Upper lobe of left lung (tissue), 6 donors: Measurements from ENCODE around the gene SNX24. TPM values are rescaled to one million over a fixed set of nuclear protein-coding genes. Genes with fewer than 3 reads are reported as not detected.

Source experiments
- ATAC-seq, 2 donors: fragments of 200-7000 bp; cut with Tn5 transposase; one replicate each; pipeline ENCODE4 v1.9.1; 2022; ENCODE audit warnings: mild to moderate bottlenecking in 2 of 2, moderate library complexity in 2 of 2; ENCODE audit not compliant: low FRiP score in 2 of 2
- DNase-seq, 2 donors: peaks; one replicate each; pipeline ENCODE4 v3.0.0-alpha.2; 2019 to 2020
- H3K27ac ChIP-seq, 4 donors: fragments of 200-600 bp; sonication (generic); one replicate each; pipeline ENCODE4 v1.5.1; 2016 to 2019
- H3K27me3 ChIP-seq, 4 donors: fragments of 200-600 bp; sonication (generic); one replicate each; pipeline ENCODE4 v1.5.1; 2017 to 2019
- H3K36me3 ChIP-seq, 4 donors: fragments of 200-600 bp; sonication (generic); one replicate each; pipeline ENCODE4 v1.5.1; 2016 to 2019
- H3K4me1 ChIP-seq, 4 donors: fragments of 200-600 bp; sonication (generic); one replicate each; pipeline ENCODE4 v1.5.1; 2018 to 2019
- H3K4me3 ChIP-seq, 4 donors: fragments of 200-600 bp; sonication (generic); one replicate each; pipeline ENCODE4 v1.5.1; 2017 to 2019; ENCODE audit warnings: mild to moderate bottlenecking in 2 of 4, moderate library complexity in 1 of 4
- H3K9me3 ChIP-seq, 4 donors: fragments of 200-600 bp; sonication (generic); one replicate each; pipeline ENCODE4 v1.5.1; 2018 to 2019
- CTCF ChIP-seq, 6 experiments: fragments of 450-650 bp in 4 of 6; fragments of 200-600 bp in 2 of 6; sonication (generic) in 2 of 6; IDR thresholded peaks; one replicate each; pipeline ENCODE4 v1.5.1; 2016 to 2019; ENCODE audit warnings: antibody characterized with exemption in 6 of 6
- EP300 ChIP-seq, 4 donors: sonication (generic); formaldehyde crosslinking; IDR thresholded peaks; one replicate each; pipeline ENCODE4 v1.5.1; 2017; ENCODE audit warnings: antibody characterized with exemption in 4 of 4, control low read depth in 2 of 4
- POLR2A ChIP-seq, 4 donors: fragments of 450-650 bp; IDR thresholded peaks; one replicate each; pipeline ENCODE4 v1.5.1; 2016 to 2017; ENCODE audit warnings: antibody characterized with exemption in 4 of 4, mild to moderate bottlenecking in 2 of 4
- POLR2AphosphoS5 ChIP-seq, 2 donors: sonication (generic); formaldehyde crosslinking; IDR thresholded peaks; one replicate each; pipeline ENCODE4 v1.5.1; 2017; ENCODE audit warnings: antibody characterized with exemption in 2 of 2
- WGBS, 2 donors: methylation state at CpG; one replicate each; pipeline ENCODE4 v1.1.5; 2017 to 2018; 5-methylcytosine and 5-hydroxymethylcytosine counted together
- total RNA-seq, 6 donors: library from RNA; depleted of rRNA in 4 of 6; stranded (reverse); fragments of >200 nt in 4 of 6; gene quantifications; one replicate each; pipeline versions ENCODE4 v1.1.0 to v1.2.1, GENCODE V29; 2016 to 2021
- donor health status: DM: no; HTN: no; CAD: no; lungs with moderate emphysema.
- donor health status: DM: no; HTN: yes; CAD: no; lungs with severe emphysema.

Gene SNX24
- total RNA-seq, 6 donors from 2014 or later: 24.2 to 61.8 (median 35.6) TPM

- no peaks in the 10 kb centered on the region for H3K4me1 ChIP-seq
- H3K36me3 ChIP-seq: peaks cover 0 to 7% (median 0%) of the 10 kb centered on the region in 4 donors
- 90 to 92% methylated on average over 6 of the region's 6 CpGs for WGBS, 2 donors
- no peak for TF ChIP-seq CTCF (IDR thresholded peaks at IDR 0.05)
- no peak for TF ChIP-seq EP300 (IDR thresholded peaks at IDR 0.05)
- TF ChIP-seq POLR2AphosphoS5 (IDR thresholded peaks at IDR 0.05): no peak
- TF ChIP-seq POLR2A (IDR thresholded peaks at IDR 0.05): no peak
- DNase-seq (no peak), ATAC-seq (no peak)
- no peak overlapping the region for H3K4me3 ChIP-seq
- no peak overlapping the region for H3K27ac ChIP-seq
- H3K27me3 ChIP-seq: no peaks in the 10 kb centered on the region
- no peaks in the 10 kb centered on the region for H3K9me3 ChIP-seq
These were observed 19.0 kb downstream of the SNX24 start for GRCh38 chr5:122864400-122864799.

GRCh38 chr5:122864842-122865241 is 19.4 kb downstream of the SNX24 start:
- Histone ChIP-seq H3K36me3 (peaks cover 0 to 7% (median 0%) of the 10 kb centered on the region in 4 donors), H3K9me3 (no peaks in the 10 kb centered on the region), H3K27me3 (no peaks in the 10 kb centered on the region), H3K27ac (no peak overlapping the region), H3K4me1 (no peaks in the 10 kb centered on the region), H3K4me3 (no peak overlapping the region)
- WGBS, 2 donors: 83 to 100% methylated on average over 1 of the region's 1 CpG
- no peak for TF ChIP-seq POLR2AphosphoS5 (IDR thresholded peaks at IDR 0.05)
- no peak for TF ChIP-seq EP300 (IDR thresholded peaks at IDR 0.05)
- TF ChIP-seq POLR2A (IDR thresholded peaks at IDR 0.05): no peak
- no peak for TF ChIP-seq CTCF (IDR thresholded peaks at IDR 0.05)
- no peak for ATAC-seq
- no peak for DNase-seq

DNA sequence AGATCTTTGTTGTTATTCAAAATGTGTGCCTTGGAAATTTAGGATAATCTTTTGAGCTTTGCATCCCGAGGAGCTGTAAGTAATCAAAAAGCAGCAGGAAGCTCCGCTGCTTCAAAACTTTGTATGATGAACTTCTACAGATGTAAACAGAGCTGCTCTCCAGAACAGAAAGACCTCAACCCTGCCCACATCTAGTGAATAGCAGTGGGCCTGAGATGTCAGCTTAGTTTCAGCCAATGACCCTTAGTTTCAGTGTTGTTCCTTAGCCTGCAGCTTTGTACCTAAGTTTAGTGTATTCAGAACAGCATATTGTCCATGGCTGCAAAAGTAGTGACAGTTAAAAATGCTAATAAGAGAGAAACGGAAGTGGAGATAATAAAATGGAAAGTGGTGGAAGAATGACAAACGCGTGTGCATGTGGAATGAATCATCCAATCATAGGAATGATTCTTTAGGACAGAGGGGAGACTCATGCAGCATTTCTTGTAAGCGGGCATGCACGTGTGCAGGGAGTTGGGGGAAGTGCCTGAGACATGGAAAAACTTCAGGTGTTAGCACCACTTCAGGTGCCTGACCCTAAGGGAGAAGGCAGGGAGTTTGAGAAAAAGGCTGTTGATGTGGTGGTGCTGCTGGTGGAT is 24.9 kb downstream of the SNX24 start:
- H3K9me3 ChIP-seq: no peaks in the 10 kb centered on the region
- peaks cover 0 to 7% (median 0%) of the 10 kb centered on the region in 4 donors for H3K36me3 ChIP-seq
- no peaks in the 10 kb centered on the region for H3K27me3 ChIP-seq
- no peak overlapping the region for H3K4me3 ChIP-seq
- peaks cover 4 to 18% (median 5%) of the 10 kb centered on the region in 4 donors for H3K4me1 ChIP-seq
- WGBS, 2 donors: 79 to 88% methylated on average over 7 of the region's 7 CpGs
- H3K27ac ChIP-seq: no peak overlapping the region
- TF ChIP-seq POLR2AphosphoS5 (IDR thresholded peaks at IDR 0.05) (no peak), EP300 (IDR thresholded peaks at IDR 0.05) (no peak), CTCF (IDR thresholded peaks at IDR 0.05) (no peak), POLR2A (IDR thresholded peaks at IDR 0.05) (no peak)
- no peak for ATAC-seq
- no peak for DNase-seq

DNA sequence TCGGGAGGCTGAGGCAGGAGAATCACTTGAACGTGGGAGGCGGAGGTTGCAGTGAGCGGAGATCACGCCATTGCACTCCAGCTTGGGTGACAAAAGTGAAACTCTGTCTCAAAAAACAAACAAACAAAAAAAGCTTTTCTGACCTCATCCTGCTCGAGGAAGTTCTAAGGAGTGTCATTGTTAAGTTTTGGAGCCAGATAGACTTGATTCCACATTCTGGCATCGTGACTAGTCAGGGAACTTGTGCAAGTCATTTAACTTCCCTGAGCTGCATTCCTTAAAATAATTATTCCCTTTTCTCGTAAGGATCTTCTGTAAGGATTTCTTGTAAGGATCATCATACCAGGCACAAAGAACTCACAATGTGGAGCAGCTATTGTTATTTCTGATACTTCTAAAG is 26.2 kb downstream of the SNX24 start:
- no peak for DNase-seq
- no peaks in the 10 kb centered on the region for H3K27me3 ChIP-seq
- no peak overlapping the region for H3K27ac ChIP-seq
- H3K36me3 ChIP-seq: peaks cover 0 to 4% (median 0%) of the 10 kb centered on the region in 4 donors
- WGBS, 2 donors: 88 to 90% methylated on average over 8 of the region's 8 CpGs
- peaks cover 4 to 18% (median 5%) of the 10 kb centered on the region in 4 donors for H3K4me1 ChIP-seq
- ATAC-seq: no peak
- H3K4me3 ChIP-seq: no peak overlapping the region
- TF ChIP-seq POLR2A (IDR thresholded peaks at IDR 0.05) (no peak), POLR2AphosphoS5 (IDR thresholded peaks at IDR 0.05) (no peak), CTCF (IDR thresholded peaks at IDR 0.05) (no peak), EP300 (IDR thresholded peaks at IDR 0.05) (no peak)
- H3K9me3 ChIP-seq: no peaks in the 10 kb centered on the region
